ENCODE measurements around the gene LRCH4. TPM values are rescaled to one million over a fixed set of nuclear protein-coding genes. Genes with fewer than 3 reads are reported as not detected.

Gene LRCH4
- total RNA-seq, 4 donors from 2014 or later: 115 to 508 (median 151) TPM

DNA sequence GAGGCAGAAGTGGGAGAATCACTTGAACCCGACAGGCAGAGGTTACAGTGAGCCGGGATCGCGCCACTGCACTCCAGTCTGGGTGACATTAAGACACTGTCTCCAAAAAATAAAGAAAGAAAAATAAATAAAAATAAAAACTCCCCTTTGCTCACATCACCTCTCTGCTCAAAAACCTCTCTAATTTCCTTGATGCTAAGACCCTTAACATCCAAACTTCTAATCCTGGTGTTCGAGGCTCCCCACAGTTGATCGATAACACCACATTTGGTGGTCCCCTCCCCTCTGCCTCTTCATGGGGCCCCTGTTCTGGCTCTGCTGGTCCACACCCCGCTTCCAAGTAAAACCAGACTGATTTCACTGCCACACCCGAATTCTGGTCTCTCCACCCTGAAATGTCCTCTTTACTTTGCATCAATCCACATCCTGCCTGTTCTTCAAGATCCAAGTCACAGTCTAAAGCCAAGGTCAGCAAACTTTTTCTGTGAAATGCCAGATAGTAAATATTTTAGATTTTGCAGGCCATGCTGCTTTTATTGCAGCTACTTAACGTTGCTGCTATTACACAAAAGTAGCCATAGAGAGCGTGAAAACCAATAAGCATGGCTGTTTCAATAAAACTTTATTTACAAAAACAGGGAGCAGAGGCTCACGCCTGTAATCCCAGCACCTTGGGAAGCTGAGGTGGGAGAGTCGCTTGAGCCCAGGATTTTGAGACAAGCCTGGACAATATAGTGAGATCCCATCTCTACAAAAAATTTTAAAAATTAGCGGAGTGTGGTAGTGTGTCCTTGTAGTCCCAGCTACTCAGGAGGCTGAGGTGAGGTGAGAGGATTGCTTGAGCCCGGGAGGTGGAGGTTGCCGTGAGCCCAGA is 38.3 kb upstream of the LRCH4 start:
- in situ Hi-C loops (cut with MboI; ENCODE audit: low pct_ligation_motif_present in 1 of 4, low pct_unique_long_range_greater_than_20kb in 1 of 4, low sequenced_read_pairs in 3 of 4) (no loop called here), intact Hi-C loops (cut with DNase I; ENCODE audit: low total_unique reads) (no loop called here)
- WGBS, 2 donors (ENCODE audit: low coverage in 1 of 2): 80 to 86% methylated on average over 12 to 15 of the region's 15 CpGs

DNA sequence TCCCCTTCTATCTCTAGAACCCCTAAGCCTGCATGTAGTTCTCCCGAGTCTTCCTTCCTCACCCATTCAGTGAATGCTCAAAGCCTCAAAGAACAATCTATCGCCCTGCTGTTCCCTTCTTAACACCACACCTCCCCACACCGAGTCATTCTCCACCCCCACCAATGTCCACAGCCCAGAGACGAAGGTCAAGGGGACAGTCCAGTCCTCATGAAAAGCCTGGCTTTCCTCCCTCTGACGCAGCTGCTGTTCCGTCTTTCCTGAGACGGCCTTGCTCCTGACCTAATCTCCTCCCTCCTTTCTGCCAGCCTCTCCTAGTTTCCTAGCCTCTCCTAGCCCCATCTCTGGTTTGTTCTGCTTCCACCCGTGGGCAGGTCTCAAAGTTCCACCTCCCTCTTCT is 35.6 kb upstream of the LRCH4 start:
- Histone ChIP-seq H3K36me3 (no peaks in the 10 kb centered on the region), H3K4me3 (no peak overlapping the region), H3K27ac (no peak overlapping the region), H3K4me1 (peaks cover 0 to 5% (median 2%) of the 10 kb centered on the region in 4 donors), H3K27me3 (no peaks in the 10 kb centered on the region), H3K9me3 (no peaks in the 10 kb centered on the region)
- intact Hi-C loops (cut with DNase I; ENCODE audit: low total_unique reads) (no loop called here), in situ Hi-C loops (cut with MboI; ENCODE audit: low pct_ligation_motif_present in 1 of 4, low pct_unique_long_range_greater_than_20kb in 1 of 4, low sequenced_read_pairs in 3 of 4) (no loop called here)
- no peak for TF ChIP-seq EP300 (IDR thresholded peaks at IDR 0.05; ENCODE audit: low read depth)
- TF ChIP-seq, protein P1, sequence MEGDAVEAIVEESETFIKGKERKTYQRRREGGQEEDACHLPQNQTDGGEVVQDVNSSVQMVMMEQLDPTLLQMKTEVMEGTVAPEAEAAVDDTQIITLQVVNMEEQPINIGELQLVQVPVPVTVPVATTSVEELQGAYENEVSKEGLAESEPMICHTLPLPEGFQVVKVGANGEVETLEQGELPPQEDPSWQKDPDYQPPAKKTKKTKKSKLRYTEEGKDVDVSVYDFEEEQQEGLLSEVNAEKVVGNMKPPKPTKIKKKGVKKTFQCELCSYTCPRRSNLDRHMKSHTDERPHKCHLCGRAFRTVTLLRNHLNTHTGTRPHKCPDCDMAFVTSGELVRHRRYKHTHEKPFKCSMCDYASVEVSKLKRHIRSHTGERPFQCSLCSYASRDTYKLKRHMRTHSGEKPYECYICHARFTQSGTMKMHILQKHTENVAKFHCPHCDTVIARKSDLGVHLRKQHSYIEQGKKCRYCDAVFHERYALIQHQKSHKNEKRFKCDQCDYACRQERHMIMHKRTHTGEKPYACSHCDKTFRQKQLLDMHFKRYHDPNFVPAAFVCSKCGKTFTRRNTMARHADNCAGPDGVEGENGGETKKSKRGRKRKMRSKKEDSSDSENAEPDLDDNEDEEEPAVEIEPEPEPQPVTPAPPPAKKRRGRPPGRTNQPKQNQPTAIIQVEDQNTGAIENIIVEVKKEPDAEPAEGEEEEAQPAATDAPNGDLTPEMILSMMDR (IDR thresholded peaks at IDR 0.05): no peak
- DNase-seq: no peak
- WGBS, 2 donors (ENCODE audit: low coverage in 1 of 2): 76 to 100% methylated on average over 4 to 8 of the region's 8 CpGs

More for the DNA sequence above, 38.3 kb upstream of the LRCH4 start:
- Histone ChIP-seq H3K27me3 (no peaks in the 10 kb centered on the region), H3K4me3 (no peak overlapping the region), H3K36me3 (no peaks in the 10 kb centered on the region), H3K9me3 (no peaks in the 10 kb centered on the region), H3K4me1 (peaks cover 3 to 12% (median 7%) of the 10 kb centered on the region in 4 donors), H3K27ac (no peak overlapping the region)
- no peak for DNase-seq
- TF ChIP-seq EP300 (IDR thresholded peaks at IDR 0.05; ENCODE audit: low read depth): no peak
- no peak for TF ChIP-seq POLR2A (IDR thresholded peaks at IDR 0.05)
- no peak for TF ChIP-seq POLR2AphosphoS5 (IDR thresholded peaks at IDR 0.05)
- TF ChIP-seq, protein P1 (IDR thresholded peaks at IDR 0.05): no peak

- no peak for DNase-seq
- Histone ChIP-seq H3K36me3 (no peaks in the 10 kb centered on the region), H3K4me3 (no peak overlapping the region), H3K9me3 (no peaks in the 10 kb centered on the region), H3K4me1 (no peaks in the 10 kb centered on the region), H3K27ac (no peak overlapping the region), H3K27me3 (no peaks in the 10 kb centered on the region)
- TF ChIP-seq, protein P1 (IDR thresholded peaks at IDR 0.05): no peak
- TF ChIP-seq POLR2AphosphoS5 (IDR thresholded peaks at IDR 0.05) (no peak), EP300 (IDR thresholded peaks at IDR 0.05; ENCODE audit: low read depth) (no peak), POLR2A (IDR thresholded peaks at IDR 0.05) (no peak)
- in situ Hi-C loops (cut with MboI; ENCODE audit: low pct_ligation_motif_present in 1 of 4, low pct_unique_long_range_greater_than_20kb in 1 of 4, low sequenced_read_pairs in 3 of 4) (no loop called here), intact Hi-C loops (cut with DNase I; ENCODE audit: low total_unique reads) (no loop called here)
- WGBS, 2 donors (ENCODE audit: low coverage in 1 of 2): 60 to 92% methylated on average over 1 to 23 of the region's 23 CpGs
Observed at GRCh38 chr7:100620804-100621203, 34.9 kb upstream of the LRCH4 start.

DNA sequence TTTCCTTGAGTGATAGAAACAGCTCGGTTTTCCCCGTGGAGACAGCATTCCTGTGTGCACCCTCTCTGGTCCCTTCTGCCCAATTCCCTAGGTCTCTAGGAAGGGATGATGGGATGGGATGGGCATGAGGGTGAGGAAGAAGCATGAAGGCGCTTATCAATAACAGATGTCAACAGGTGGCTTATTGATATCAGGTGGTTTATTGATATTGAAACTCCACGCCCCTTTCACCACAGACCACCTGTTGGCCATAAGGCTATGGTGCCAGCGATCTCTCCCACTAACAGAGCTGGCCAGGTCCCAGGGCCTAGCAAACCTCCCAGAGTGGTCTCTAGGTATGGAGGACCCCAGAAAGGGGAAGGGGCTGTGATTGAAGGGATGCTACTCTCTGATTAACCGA is 34.3 kb upstream of the LRCH4 start:
- no peak overlapping the region for H3K27ac ChIP-seq
- no peaks in the 10 kb centered on the region for H3K9me3 ChIP-seq
- H3K27me3 ChIP-seq: no peaks in the 10 kb centered on the region
- in situ Hi-C loops (cut with MboI; ENCODE audit: low pct_ligation_motif_present in 1 of 4, low pct_unique_long_range_greater_than_20kb in 1 of 4, low sequenced_read_pairs in 3 of 4) (no loop called here), intact Hi-C loops (cut with DNase I; ENCODE audit: low total_unique reads) (no loop called here)
- H3K4me1 ChIP-seq: no peaks in the 10 kb centered on the region
- no peak for DNase-seq
- H3K4me3 ChIP-seq: no peak overlapping the region
- TF ChIP-seq POLR2A (IDR thresholded peaks at IDR 0.05): no peak
- TF ChIP-seq EP300 (IDR thresholded peaks at IDR 0.05; ENCODE audit: low read depth): no peak
- TF ChIP-seq POLR2AphosphoS5 (IDR thresholded peaks at IDR 0.05): no peak
- TF ChIP-seq, protein P1 (IDR thresholded peaks at IDR 0.05): no peak
- 87 to 90% methylated on average over 4 to 6 of the region's 6 CpGs for WGBS, 2 donors (ENCODE audit: low coverage in 1 of 2)
- H3K36me3 ChIP-seq: no peaks in the 10 kb centered on the region

Data from transverse colon (tissue), 4 donors.